Fibroblast of villous mesenchyme (primary cell): Measurements from ENCODE around the gene ACTBL2. TPM values are rescaled to one million over a fixed set of nuclear protein-coding genes. Genes with fewer than 3 reads are reported as not detected.

Source experiments
- DNase-seq: peaks from one replicate; pipeline ENCODE4 v3.0.0-alpha.2; 2010; ENCODE audit warnings: low read depth
- H3K4me3 ChIP-seq: 2 replicates; pipeline ENCODE4 v1.5.1; 2011; ENCODE audit warnings: low read depth, mild to moderate bottlenecking, low read length
- CTCF ChIP-seq: IDR thresholded peaks from 2 replicates; pipeline ENCODE4 v1.5.1; 2012; ENCODE audit warnings: low read depth, mild to moderate bottlenecking, low read length; ENCODE audit not compliant: insufficient read depth
- total RNA-seq: library from RNA; depleted of rRNA; stranded (reverse); fragments of >200 nt; gene quantifications from 2 replicates; pipeline ENCODE4 v1.2.3, GENCODE V29; 2012

The ACTBL2 gene
- total RNA-seq, 1 donor, result 0.43 TPM

- H3K4me3 ChIP-seq, result no peak overlapping the region
- no peak for DNase-seq
- TF ChIP-seq CTCF, result no peak
These were observed 33.9 kb downstream of the ACTBL2 start for GRCh38 chr5:57448751-57449150.

GRCh38 chr5:57448287-57448686 is 34.3 kb downstream of the ACTBL2 start:
- no peak for DNase-seq
- TF ChIP-seq CTCF, result no peak
- H3K4me3 ChIP-seq, result no peak overlapping the region

- H3K4me3 ChIP-seq, result no peak overlapping the region
- no peak for TF ChIP-seq CTCF
These were observed 35.0 kb downstream of the ACTBL2 start for GRCh38 chr5:57447658-57448057.

GRCh38 chr5:57446966-57447365 is 35.6 kb downstream of the ACTBL2 start:
- no peak overlapping the region for H3K4me3 ChIP-seq
- DNase-seq, result no peak
- no peak for TF ChIP-seq CTCF

More at GRCh38 chr5:57447658-57448057, 35.0 kb downstream of the ACTBL2 start:
- no peak for DNase-seq

GRCh38 chr5:57445705-57446037 is 36.9 kb downstream of the ACTBL2 start:
- no peak for DNase-seq
- TF ChIP-seq CTCF, result no peak
- H3K4me3 ChIP-seq, result no peak overlapping the region

GRCh38 chr5:57445006-57445704 is 37.5 kb downstream of the ACTBL2 start:
- no peak overlapping the region for H3K4me3 ChIP-seq
- no peak for TF ChIP-seq CTCF
- DNase-seq, result peak; percentile 88
